ENCODE measurements around the gene HUS1. TPM values are rescaled to one million over a fixed set of nuclear protein-coding genes. Genes with fewer than 3 reads are reported as not detected.

The HUS1 gene
- total and polyA plus RNA-seq, 8 donors, result 4.6 to 16.3 (median 13.7) TPM

DNA sequence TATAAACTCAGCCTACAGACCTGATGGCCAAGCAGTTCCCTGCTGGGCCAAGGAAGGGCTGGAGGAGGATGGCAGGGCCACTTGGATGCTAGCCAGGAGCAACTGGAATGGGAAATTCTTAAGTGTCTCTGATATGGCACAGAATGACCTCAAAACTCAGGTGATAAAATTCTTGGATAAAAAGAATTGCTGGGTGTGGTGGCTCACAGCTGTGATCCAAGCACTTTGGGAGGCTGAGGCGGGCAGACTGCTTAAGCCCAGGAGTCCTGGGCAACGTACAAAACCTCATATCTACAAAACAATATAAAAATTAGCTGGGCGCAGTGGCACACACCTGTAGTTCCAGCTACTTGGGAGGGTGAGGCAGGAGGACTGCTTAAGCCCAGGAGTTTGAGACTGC lies 17.2 kb downstream of the HUS1 start:
- peaks cover 3 to 51% (median 19%) of the 10 kb centered on the region in 3 donors for H3K36me3 ChIP-seq

DNA sequence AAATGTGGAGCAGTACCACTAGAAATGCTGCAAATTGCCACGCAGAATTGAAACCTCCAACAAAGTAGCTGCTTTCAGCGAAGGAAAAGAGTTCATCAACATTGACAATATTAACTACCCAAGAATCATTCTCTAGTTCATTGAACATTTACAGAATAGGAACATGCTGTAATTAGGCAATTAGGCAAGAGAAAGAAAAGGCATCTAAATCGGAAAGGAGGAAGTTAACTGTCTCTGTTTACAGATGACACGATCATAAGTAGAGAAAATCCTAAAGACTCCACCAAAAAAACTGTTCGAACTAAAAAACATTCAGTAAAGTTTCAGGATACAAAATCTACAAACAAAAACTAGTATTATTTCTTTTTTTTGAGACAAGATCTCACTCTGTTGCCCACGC lies 22.3 kb downstream of the HUS1 start:
- no peak for FAIRE-seq
- no peak for ATAC-seq
- 80 to 84% methylated on average over 6 of the region's 6 CpGs for WGBS, 2 donors

More for the DNA sequence above, 17.2 kb downstream of the HUS1 start:
- no peak overlapping the region for H3K27ac ChIP-seq
- intact Hi-C loops (cut with DNase I), result no loop called here
- TF ChIP-seq CTCF (IDR thresholded peaks at IDR 0.05), result no peak
- DNase-seq, result no peak
- H3K9me3 ChIP-seq, result no peaks in the 10 kb centered on the region
- WGBS, 2 donors, result 95 to 98% methylated on average over 3 of the region's 3 CpGs
- ATAC-seq, result no peak
- no peak overlapping the region for H3K4me3 ChIP-seq
- no peaks in the 10 kb centered on the region for H3K27me3 ChIP-seq
- H3K4me1 ChIP-seq, result no peaks in the 10 kb centered on the region
- FAIRE-seq, result no peak

GRCh38 chr7:47956220-47956619 lies 23.2 kb downstream of the HUS1 start:
- no peak overlapping the region for H3K27ac ChIP-seq
- no peaks in the 10 kb centered on the region for H3K4me1 ChIP-seq
- DNase-seq, result no peak
- 88 to 89% methylated on average over 6 of the region's 6 CpGs for WGBS, 2 donors
- TF ChIP-seq CTCF (IDR thresholded peaks at IDR 0.05), result no peak
- H3K9me3 ChIP-seq, result no peaks in the 10 kb centered on the region
- FAIRE-seq, result no peak
- H3K36me3 ChIP-seq, result peaks cover 0 to 6% (median 0%) of the 10 kb centered on the region in 3 donors
- H3K27me3 ChIP-seq, result no peaks in the 10 kb centered on the region
- no peak for ATAC-seq
- intact Hi-C loops (cut with DNase I), result no loop called here
- no peak overlapping the region for H3K4me3 ChIP-seq

More for the DNA sequence above, 22.3 kb downstream of the HUS1 start:
- no peak for DNase-seq
- Histone ChIP-seq H3K4me3 (no peak overlapping the region), H3K9me3 (no peaks in the 10 kb centered on the region), H3K4me1 (no peaks in the 10 kb centered on the region), H3K36me3 (peaks cover 0 to 10% (median 3%) of the 10 kb centered on the region in 3 donors), H3K27ac (no peak overlapping the region), H3K27me3 (no peaks in the 10 kb centered on the region)
- intact Hi-C loops (cut with DNase I), result no loop called here
- TF ChIP-seq CTCF (IDR thresholded peaks at IDR 0.05), result no peak

- DNase-seq (no peak), FAIRE-seq (no peak), ATAC-seq (no peak)
- Histone ChIP-seq H3K4me1 (no peaks in the 10 kb centered on the region), H3K27me3 (no peaks in the 10 kb centered on the region), H3K4me3 (no peak overlapping the region), H3K27ac (no peak overlapping the region), H3K36me3 (peaks cover 0 to 6% (median 0%) of the 10 kb centered on the region in 3 donors), H3K9me3 (no peaks in the 10 kb centered on the region)
- intact Hi-C loops (cut with DNase I), result no loop called here
- 95 to 96% methylated on average over 4 of the region's 4 CpGs for WGBS, 2 donors
- no peak for TF ChIP-seq CTCF (IDR thresholded peaks at IDR 0.05)
These were observed 25.0 kb downstream of the HUS1 start for GRCh38 chr7:47954231-47954911.

GRCh38 chr7:47953822-47954221 lies 25.6 kb downstream of the HUS1 start:
- TF ChIP-seq CTCF (IDR thresholded peaks at IDR 0.05), result no peak
- H3K27ac ChIP-seq, result no peak overlapping the region
- DNase-seq (no peak), ATAC-seq (no peak), FAIRE-seq (no peak)
- 87 to 91% methylated on average over 4 of the region's 4 CpGs for WGBS, 2 donors
- H3K9me3 ChIP-seq, result no peaks in the 10 kb centered on the region
- H3K36me3 ChIP-seq, result peaks cover 0 to 6% (median 0%) of the 10 kb centered on the region in 3 donors
- no peaks in the 10 kb centered on the region for H3K27me3 ChIP-seq
- no peak overlapping the region for H3K4me3 ChIP-seq
- H3K4me1 ChIP-seq, result no peaks in the 10 kb centered on the region
- intact Hi-C loops (cut with DNase I), result no loop called here

Measured in pancreas (tissue), 10 donors.